Kidney tubule cell (primary cell): ENCODE data around the gene HHAT.

Experiments
- DNase-seq: peaks from one replicate; pipeline ENCODE4 v3.0.0-alpha.2; 2018; ENCODE audit warnings: low spot score

Gene HHAT

DNA sequence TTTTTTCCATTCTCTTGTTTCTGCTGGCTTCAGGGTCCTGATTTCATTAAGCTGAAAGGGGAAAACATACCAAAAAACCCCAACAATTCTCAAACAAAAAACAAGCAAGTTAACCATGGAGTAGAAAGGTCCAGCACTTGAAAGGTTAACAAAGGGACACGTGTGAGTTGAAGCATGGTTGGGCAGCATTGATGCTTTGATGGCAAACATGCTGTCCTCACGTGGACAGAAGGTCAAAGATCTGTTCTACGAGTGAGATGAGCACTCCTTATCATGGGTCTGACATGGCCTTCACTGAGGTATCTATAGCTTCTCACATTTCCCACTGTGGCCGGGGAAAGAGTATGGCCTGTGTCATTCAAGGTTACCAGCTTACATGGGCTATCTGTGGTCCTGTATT is 394.9 kb downstream of the HHAT start:
- no peak for DNase-seq

DNA sequence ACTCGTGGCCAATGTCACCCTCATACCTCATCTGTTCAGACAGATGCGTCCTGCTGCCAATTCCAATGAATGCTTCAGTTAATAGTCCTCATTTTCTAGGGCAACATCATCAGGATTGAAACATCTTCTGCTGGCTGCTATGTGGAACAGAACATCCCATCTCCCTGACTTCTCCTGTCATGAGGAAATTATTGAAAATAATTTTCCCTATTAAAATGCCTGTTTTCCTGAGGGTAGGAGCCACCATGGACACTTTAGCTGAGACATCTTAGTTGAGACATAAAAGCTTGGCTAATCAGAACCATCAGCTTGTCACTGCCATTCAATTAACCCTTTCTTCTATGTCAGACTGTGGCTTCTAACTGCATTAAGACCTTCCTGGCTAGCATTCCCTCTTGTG is 396.1 kb downstream of the HHAT start:
- DNase-seq, result no peak
